B cell (primary cell): ENCODE data around the gene MED26. TPM values are rescaled to one million over a fixed set of nuclear protein-coding genes. Genes with fewer than 3 reads are reported as not detected.

ENCODE experiments used
- ATAC-seq: fragments of 200-7000 bp; cut with Tn5 transposase; one replicate; pipeline ENCODE4 v1.10.0; 2021; ENCODE audit warnings: low read depth, mild to moderate bottlenecking, moderate number of reproducible peaks, moderate library complexity
- CTCF ChIA-PET: fragments of 350-600 bp; sonication (Branson Sonifier 250); formaldehyde crosslinking; loops from one replicate; lab custom pipeline; 2021; ENCODE audit warnings: antibody characterized with exemption, inconsistent platforms; lab: Charles Lee
- POLR2A ChIA-PET: fragments of 350-600 bp; sonication (Branson Sonifier 250); formaldehyde crosslinking; loops from one replicate; lab custom pipeline; 2021; ENCODE audit warnings: antibody characterized with exemption; lab: Charles Lee
- DNase-seq: peaks from one replicate; pipeline ENCODE4 v3.0.0; 2013
- H2AFZ ChIP-seq: 2 replicates; pipeline ENCODE4 v1.6.1; 2012; ENCODE audit warnings: mild to moderate bottlenecking, low read depth, low read length; ENCODE audit not compliant: insufficient read depth, poor library complexity, severe bottlenecking
- H3K27ac ChIP-seq, 2 donors: 1 replicate in 1 of 2; 2 replicates in 1 of 2; pipeline ENCODE4 v1.5.1; 2012 to 2013; ENCODE audit warnings: low read length in 2 of 2, mild to moderate bottlenecking in 2 of 2, moderate library complexity in 1 of 2
- H3K27me3 ChIP-seq, 4 experiments: fragments of 200-600 bp in 1 of 4; sonication (generic) in 1 of 4; replicated peaks in 1 of 4; 1 replicate in 2 of 4; 2 replicates in 2 of 4; pipeline versions ENCODE4 v1.6.1 to v1.7.0; 2013 to 2016; ENCODE audit warnings: low read length in 3 of 4, mild to moderate bottlenecking in 2 of 4, mixed read lengths in 1 of 4, moderate library complexity in 1 of 4; ENCODE audit not compliant: insufficient read depth in 4 of 4, control insufficient read depth in 3 of 4; ENCODE audit errors: control extremely low read depth in 1 of 4
- H3K36me3 ChIP-seq, 2 experiments: replicated peaks in 1 of 2; 1 replicate in 1 of 2; 2 replicates in 1 of 2; pipeline versions ENCODE4 v1.6.1 to v1.7.1; 2013; ENCODE audit warnings: low read length in 1 of 2; ENCODE audit not compliant: insufficient read depth in 2 of 2, control insufficient read depth in 1 of 2; ENCODE audit errors: control extremely low read depth in 1 of 2, extremely low read depth in 1 of 2
- H3K4me1 ChIP-seq, 2 donors: fragments of 200-600 bp in 1 of 2; sonication (generic) in 1 of 2; 1 replicate in 1 of 2; 2 replicates in 1 of 2; pipeline versions ENCODE4 v1.5.1 to v1.6.1; 2013 to 2017; ENCODE audit warnings: low read length in 2 of 2; ENCODE audit not compliant: control insufficient read depth in 2 of 2, insufficient read depth in 2 of 2
- H3K4me2 ChIP-seq: replicated peaks from 2 replicates; pipeline ENCODE3; 2012; ENCODE audit warnings: mild to moderate bottlenecking, low read depth, low read length; ENCODE audit not compliant: poor library complexity, severe bottlenecking
- H3K4me3 ChIP-seq, 5 experiments: fragments of 200-600 bp in 1 of 5; sonication (generic) in 1 of 5; 1 replicate in 3 of 5; 2 replicates in 2 of 5; pipeline versions ENCODE4 v1.5.1 to v1.7.0; 2011 to 2016; ENCODE audit warnings: low read length in 4 of 5, mild to moderate bottlenecking in 4 of 5, low read depth in 2 of 5, control low read depth in 1 of 5, moderate library complexity in 1 of 5; ENCODE audit not compliant: insufficient read depth in 1 of 5; ENCODE audit errors: control extremely low read depth in 1 of 5, extremely low read depth in 1 of 5
- H3K79me2 ChIP-seq: fragments of 200-600 bp; sonication (generic); one replicate; pipeline ENCODE4 v1.6.0; 2016; ENCODE audit warnings: low read length; ENCODE audit not compliant: control insufficient read depth, insufficient read depth
- H3K9ac ChIP-seq: fragments of 200-600 bp; sonication (generic); 2 replicates; pipeline ENCODE4 v1.6.1; 2017; ENCODE audit warnings: mild to moderate bottlenecking, low read length, moderate library complexity
- H3K9me3 ChIP-seq, 3 donors: one replicate each; pipeline versions ENCODE4 v1.6.1 to v1.7.1; 2013; ENCODE audit warnings: low read length in 2 of 3; ENCODE audit not compliant: control insufficient read depth in 2 of 3, insufficient read depth in 1 of 3; ENCODE audit errors: control extremely low read depth in 1 of 3
- H4K20me1 ChIP-seq: 2 replicates; pipeline ENCODE4 v1.6.0; 2012; ENCODE audit warnings: mild to moderate bottlenecking, low read length; ENCODE audit not compliant: insufficient read depth, control insufficient read depth, poor library complexity, severe bottlenecking
- H3K27ac Mint-ChIP-seq: one replicate; pipeline ENCODE4 v1.8.0; 2021; ENCODE audit warnings: mixed read lengths
- H3K27me3 Mint-ChIP-seq: one replicate; pipeline ENCODE4 v1.8.0; 2021; ENCODE audit warnings: mixed read lengths
- H3K4me1 Mint-ChIP-seq: one replicate; pipeline ENCODE4 v1.8.0; 2021; ENCODE audit warnings: mixed read lengths
- H3K4me3 Mint-ChIP-seq: one replicate; pipeline ENCODE4 v1.8.0; 2021; ENCODE audit warnings: mixed read lengths
- H3K9me3 Mint-ChIP-seq: one replicate; pipeline ENCODE4 v1.8.0; 2022; ENCODE audit warnings: mixed read lengths; ENCODE audit not compliant: insufficient read depth
- EZH2 ChIP-seq: IDR thresholded peaks from 2 replicates; pipeline ENCODE4 v1.6.1; 2012; ENCODE audit warnings: borderline replicate concordance, low read depth, mild to moderate bottlenecking, moderate library complexity, low read length; ENCODE audit not compliant: insufficient read depth, poor library complexity, severe bottlenecking
- WGBS: methylation state at CpG from one replicate; pipeline ENCODE4 v1.1.5; 2013; ENCODE audit warnings: missing lambda C conversion rate; ENCODE audit not compliant: insufficient coverage; 5-methylcytosine and 5-hydroxymethylcytosine counted together
- intact Hi-C: fragments of 100-400 bp; cut with micrococcal nuclease; formaldehyde crosslinking; loops from one replicate; pipeline ENCODE4 v1.10.0; 2022
- polyA plus RNA-seq: library from polyadenylated mRNA; depleted of rRNA; stranded (reverse); fragments of >200 nt; gene quantifications from 2 replicates; pipeline ENCODE4 v1.2.3, GENCODE V29; 2012
- total RNA-seq, 2 donors: library from RNA; stranded (reverse); fragments of 120-200 nt in 1 of 2; gene quantifications; 1 replicate in 1 of 2; 2 replicates in 1 of 2; pipeline versions ENCODE4 v1.2.3 to v1.2.4, GENCODE V29; 2013 to 2022
- TF ChIP-seq, protein P1 (sequence below): fragments of 200-600 bp; IDR thresholded peaks from one replicate; pipeline ENCODE4 v1.8.0; 2022; ENCODE audit warnings: antibody characterized with exemption, mild to moderate bottlenecking

The MED26 gene
- total and polyA plus RNA-seq, 2 donors (not counting 1 experiment from before 2014, with no cell fraction given), result 15.6 to 33.6 TPM

DNA sequence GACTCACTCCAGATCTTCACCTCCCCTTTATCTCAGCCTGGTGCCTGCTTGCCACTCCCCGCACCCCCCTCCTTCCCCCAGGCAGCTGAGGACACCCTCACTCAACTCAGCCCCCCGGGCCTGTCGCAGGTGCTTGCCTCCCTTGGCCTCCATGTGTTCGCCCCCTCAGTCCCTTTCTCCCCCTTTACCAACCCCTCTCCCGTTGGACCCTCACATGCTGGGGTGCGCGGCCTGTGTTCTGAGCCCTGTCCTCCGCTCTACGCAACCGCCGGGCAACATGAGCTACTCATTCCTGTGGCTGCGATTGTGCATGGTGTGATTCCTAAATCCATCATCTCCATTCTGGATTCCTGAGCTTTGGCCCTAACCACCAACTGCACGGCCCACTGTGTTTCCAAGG is 90.9 kb downstream of the MED26 start:
- peaks cover 0 to 58% of the 10 kb centered on the region in 2 experiments for H3K36me3 ChIP-seq
- no peak overlapping the region for H3K27ac ChIP-seq
- intact Hi-C loops, result no loop called here
- ATAC-seq (no peak), DNase-seq (no peak)
- H3K4me3 ChIP-seq, result no peak overlapping the region
- H3K9ac ChIP-seq, result no peak overlapping the region
- TF ChIP-seq, protein P1, sequence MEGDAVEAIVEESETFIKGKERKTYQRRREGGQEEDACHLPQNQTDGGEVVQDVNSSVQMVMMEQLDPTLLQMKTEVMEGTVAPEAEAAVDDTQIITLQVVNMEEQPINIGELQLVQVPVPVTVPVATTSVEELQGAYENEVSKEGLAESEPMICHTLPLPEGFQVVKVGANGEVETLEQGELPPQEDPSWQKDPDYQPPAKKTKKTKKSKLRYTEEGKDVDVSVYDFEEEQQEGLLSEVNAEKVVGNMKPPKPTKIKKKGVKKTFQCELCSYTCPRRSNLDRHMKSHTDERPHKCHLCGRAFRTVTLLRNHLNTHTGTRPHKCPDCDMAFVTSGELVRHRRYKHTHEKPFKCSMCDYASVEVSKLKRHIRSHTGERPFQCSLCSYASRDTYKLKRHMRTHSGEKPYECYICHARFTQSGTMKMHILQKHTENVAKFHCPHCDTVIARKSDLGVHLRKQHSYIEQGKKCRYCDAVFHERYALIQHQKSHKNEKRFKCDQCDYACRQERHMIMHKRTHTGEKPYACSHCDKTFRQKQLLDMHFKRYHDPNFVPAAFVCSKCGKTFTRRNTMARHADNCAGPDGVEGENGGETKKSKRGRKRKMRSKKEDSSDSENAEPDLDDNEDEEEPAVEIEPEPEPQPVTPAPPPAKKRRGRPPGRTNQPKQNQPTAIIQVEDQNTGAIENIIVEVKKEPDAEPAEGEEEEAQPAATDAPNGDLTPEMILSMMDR, result no peak
- no peak for TF ChIP-seq EZH2
- Mint-ChIP-seq H3K27me3 (no peaks in the 10 kb centered on the region), H3K9me3 (no peaks in the 10 kb centered on the region), H3K27ac (no peak overlapping the region), H3K4me1 (peaks cover 32% of the 10 kb centered on the region), H3K4me3 (no peak overlapping the region)
- CTCF ChIA-PET, result no interaction called here
- H2AFZ ChIP-seq, result no peak overlapping the region
- no peak overlapping the region for H3K4me2 ChIP-seq
- POLR2A ChIA-PET, result interaction anchor here (0.7 kb wide), 1 partner anchor 9 kb away, joined by 6 read pairs; no protein-coding TSS in a partner anchor
- H4K20me1 ChIP-seq, result peaks cover 95% of the 10 kb centered on the region
- no peaks in the 10 kb centered on the region for H3K9me3 ChIP-seq
- H3K27me3 ChIP-seq, result no peaks in the 10 kb centered on the region
- H3K79me2 ChIP-seq, result peaks cover 77% of the 10 kb centered on the region
- 97% methylated on average over 13 of the region's 13 CpGs for WGBS
- peaks cover 10 to 22% of the 10 kb centered on the region in 2 donors for H3K4me1 ChIP-seq

DNA sequence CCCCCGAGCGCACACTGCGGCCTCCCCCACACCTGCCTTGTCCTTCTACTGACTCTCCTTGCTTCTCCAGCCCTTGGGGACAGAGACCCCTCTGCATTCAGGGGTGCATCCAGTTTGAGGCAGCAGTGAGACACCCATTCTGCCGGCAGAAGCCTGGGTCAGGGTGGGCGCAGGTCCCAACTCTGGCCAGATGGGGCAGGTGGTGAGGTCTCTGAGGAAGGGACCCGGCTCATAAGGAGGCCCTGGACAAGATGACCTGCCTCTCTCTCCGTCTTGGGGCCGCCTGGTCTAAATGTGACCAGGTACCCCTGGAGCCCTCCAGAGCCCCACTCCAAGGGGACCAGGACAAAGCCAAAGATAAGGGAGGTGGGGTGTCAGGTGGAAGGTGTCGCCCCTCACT is 91.9 kb downstream of the MED26 start:
- Histone ChIP-seq H3K27me3 (no peaks in the 10 kb centered on the region), H2AFZ (no peak overlapping the region), H3K27ac (no peak overlapping the region), H3K79me2 (peaks cover 67% of the 10 kb centered on the region), H3K36me3 (peaks cover 0 to 67% of the 10 kb centered on the region in 2 experiments), H3K9me3 (no peaks in the 10 kb centered on the region), H3K9ac (no peak overlapping the region), H3K4me2 (no peak overlapping the region), H3K4me3 (no peak overlapping the region), H4K20me1 (peaks cover 94% of the 10 kb centered on the region), H3K4me1 (peaks cover 5 to 15% of the 10 kb centered on the region in 2 donors)
- intact Hi-C loops, result no loop called here
- H3K27ac Mint-ChIP-seq, result no peak overlapping the region
- WGBS, result 97% methylated on average over 6 of the region's 9 CpGs
- peaks cover 27% of the 10 kb centered on the region for H3K4me1 Mint-ChIP-seq
- ChIA-PET POLR2A (no interaction called here), CTCF (no interaction called here)
- H3K9me3 Mint-ChIP-seq, result no peaks in the 10 kb centered on the region
- H3K4me3 Mint-ChIP-seq, result no peak overlapping the region
- ATAC-seq, result no peak
- no peak for TF ChIP-seq EZH2
- TF ChIP-seq, protein P1, result no peak
- no peaks in the 10 kb centered on the region for H3K27me3 Mint-ChIP-seq
- DNase-seq, result peak; percentile 9
